ENCODE data around the gene XPO6. TPM values are rescaled to one million over a fixed set of nuclear protein-coding genes. Genes with fewer than 3 reads are reported as not detected.

The XPO6 gene
- total RNA-seq, 1 experiment from 2014 or later: 112 TPM

DNA sequence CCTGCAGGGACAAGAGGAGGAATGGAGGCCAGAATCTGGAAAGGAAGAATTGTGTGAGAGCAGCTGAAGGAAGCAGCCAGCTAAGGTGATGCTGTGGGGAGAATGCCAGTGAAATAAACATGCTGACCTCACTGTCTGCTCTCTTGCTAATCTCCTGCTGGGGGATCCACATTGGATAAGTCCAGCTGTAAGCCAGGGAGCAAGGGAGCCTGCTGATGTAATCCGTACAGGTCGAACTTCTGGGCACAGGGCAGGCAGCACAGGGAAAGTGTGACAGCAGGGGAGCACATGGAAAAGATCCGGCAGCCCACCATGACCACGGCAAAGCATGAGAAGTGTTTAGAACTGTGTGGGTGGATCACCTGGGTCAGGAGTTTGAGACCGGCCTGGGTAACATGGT lies 7.5 kb upstream of the XPO6 start:
- no peaks in the 10 kb centered on the region for H3K4me1 ChIP-seq
- no peaks in the 10 kb centered on the region for H3K27me3 ChIP-seq (replicated peaks; ENCODE audit: control insufficient read depth, insufficient read depth, low read length)
- no TSS peak for BruUV-seq (replicated peaks)
- no peak overlapping the region for H3K4me3 ChIP-seq (ENCODE audit: low read depth, low read length)
- no peaks in the 10 kb centered on the region for H3K9me3 Mint-ChIP-seq (ENCODE audit: unreplicated experiment)
- no peaks in the 10 kb centered on the region for H3K36me3 Mint-ChIP-seq (ENCODE audit: insufficient read depth, unreplicated experiment)
- H3K27ac Mint-ChIP-seq (ENCODE audit: unreplicated experiment): peak overlapping the region; percentile 63
- H3K4me3 Mint-ChIP-seq (ENCODE audit: unreplicated experiment): no peak overlapping the region
- CTCF ChIA-PET: no interaction called here
- no peaks in the 10 kb centered on the region for H3K27me3 Mint-ChIP-seq (ENCODE audit: insufficient read depth, unreplicated experiment)
- H3K36me3 ChIP-seq (ENCODE audit: control insufficient read depth, insufficient read depth, low read length): no peaks in the 10 kb centered on the region
- TF ChIP-seq, protein P1, sequence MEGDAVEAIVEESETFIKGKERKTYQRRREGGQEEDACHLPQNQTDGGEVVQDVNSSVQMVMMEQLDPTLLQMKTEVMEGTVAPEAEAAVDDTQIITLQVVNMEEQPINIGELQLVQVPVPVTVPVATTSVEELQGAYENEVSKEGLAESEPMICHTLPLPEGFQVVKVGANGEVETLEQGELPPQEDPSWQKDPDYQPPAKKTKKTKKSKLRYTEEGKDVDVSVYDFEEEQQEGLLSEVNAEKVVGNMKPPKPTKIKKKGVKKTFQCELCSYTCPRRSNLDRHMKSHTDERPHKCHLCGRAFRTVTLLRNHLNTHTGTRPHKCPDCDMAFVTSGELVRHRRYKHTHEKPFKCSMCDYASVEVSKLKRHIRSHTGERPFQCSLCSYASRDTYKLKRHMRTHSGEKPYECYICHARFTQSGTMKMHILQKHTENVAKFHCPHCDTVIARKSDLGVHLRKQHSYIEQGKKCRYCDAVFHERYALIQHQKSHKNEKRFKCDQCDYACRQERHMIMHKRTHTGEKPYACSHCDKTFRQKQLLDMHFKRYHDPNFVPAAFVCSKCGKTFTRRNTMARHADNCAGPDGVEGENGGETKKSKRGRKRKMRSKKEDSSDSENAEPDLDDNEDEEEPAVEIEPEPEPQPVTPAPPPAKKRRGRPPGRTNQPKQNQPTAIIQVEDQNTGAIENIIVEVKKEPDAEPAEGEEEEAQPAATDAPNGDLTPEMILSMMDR (IDR thresholded peaks at IDR 0.05; ENCODE audit: insufficient read depth in 1 of 2, low read depth in 1 of 2, low read length in 1 of 2, severe bottlenecking in 1 of 2, unreplicated experiment in 1 of 2): no peak
- intact Hi-C loops (cut with micrococcal nuclease; ENCODE audit: unreplicated experiment): no loop called here
- POLR2A ChIA-PET: no interaction called here
- no peak for DNase-seq
- no peaks in the 10 kb centered on the region for H3K4me1 Mint-ChIP-seq (ENCODE audit: low read depth, unreplicated experiment)
- no peaks in the 10 kb centered on the region for H3K9me3 ChIP-seq

DNA sequence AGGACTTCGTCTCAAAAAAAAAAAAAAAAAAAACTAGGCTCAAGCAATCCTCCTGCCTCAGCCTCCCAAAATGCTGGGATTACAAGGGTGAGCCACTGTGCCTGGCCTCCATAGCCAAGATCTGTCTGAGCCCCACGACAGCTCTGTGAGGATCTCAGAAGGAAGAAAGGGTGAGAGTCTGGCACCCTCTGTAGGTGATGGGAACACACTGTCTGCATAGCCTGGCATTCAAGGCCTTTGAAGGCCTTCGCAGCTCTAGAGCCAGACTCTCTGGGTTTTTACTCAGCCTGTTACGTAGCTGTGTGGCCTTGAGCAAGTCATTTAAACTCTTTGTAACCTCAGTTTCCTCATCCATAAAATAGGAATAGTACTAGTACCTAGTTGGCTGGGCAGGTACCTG lies 6.3 kb upstream of the XPO6 start:
- intact Hi-C loops (cut with micrococcal nuclease; ENCODE audit: unreplicated experiment): no loop called here
- CTCF ChIA-PET: interaction anchor here (0.6 to 1.0 kb wide), 4 partner anchors 9 to 578 kb away, joined by 3 to 5 read pairs (median 4); no protein-coding TSS in a partner anchor
- no peaks in the 10 kb centered on the region for H3K27me3 Mint-ChIP-seq (ENCODE audit: insufficient read depth, unreplicated experiment)

DNA sequence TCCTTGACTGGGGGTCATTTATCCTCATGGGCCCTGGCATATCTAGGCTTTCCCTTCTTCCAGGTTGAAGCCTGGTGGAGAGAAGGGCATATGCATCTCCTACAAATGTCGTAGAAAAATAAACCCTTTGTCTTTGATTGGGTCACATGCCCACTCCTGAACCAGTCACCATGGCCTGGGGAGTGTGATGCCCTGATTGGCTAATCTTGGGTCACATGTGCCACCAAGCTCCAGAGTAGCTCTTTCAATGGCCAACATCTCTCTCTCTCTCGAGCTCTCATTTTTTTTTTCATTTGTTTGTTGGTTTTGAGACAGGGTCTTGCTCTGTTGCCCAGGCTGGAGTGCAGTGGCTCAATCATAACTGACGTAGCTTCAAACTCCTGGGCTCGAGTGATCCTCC lies 5.6 kb upstream of the XPO6 start:
- ChIA-PET POLR2A (no interaction called here), CTCF (no interaction called here)
- no peak overlapping the region for H3K4me3 Mint-ChIP-seq (ENCODE audit: unreplicated experiment)
- TF ChIP-seq, protein P1 (IDR thresholded peaks at IDR 0.05; ENCODE audit: insufficient read depth in 1 of 2, low read depth in 1 of 2, low read length in 1 of 2, severe bottlenecking in 1 of 2, unreplicated experiment in 1 of 2): no peak
- H3K4me1 ChIP-seq: peaks cover 5% of the 10 kb centered on the region; the same call in 1 of the 2 replicates
- intact Hi-C loops (cut with micrococcal nuclease; ENCODE audit: unreplicated experiment): no loop called here
- H3K27me3 Mint-ChIP-seq (ENCODE audit: insufficient read depth, unreplicated experiment): no peaks in the 10 kb centered on the region
- H3K4me3 ChIP-seq (ENCODE audit: low read depth, low read length): no peak overlapping the region
- no peak for DNase-seq
- H3K36me3 ChIP-seq (ENCODE audit: control insufficient read depth, insufficient read depth, low read length): no peaks in the 10 kb centered on the region
- H3K27me3 ChIP-seq (replicated peaks; ENCODE audit: control insufficient read depth, insufficient read depth, low read length): no peaks in the 10 kb centered on the region
- no peaks in the 10 kb centered on the region for H3K9me3 Mint-ChIP-seq (ENCODE audit: unreplicated experiment)
- no peak overlapping the region for H3K27ac Mint-ChIP-seq (ENCODE audit: unreplicated experiment)
- H3K9me3 ChIP-seq: no peaks in the 10 kb centered on the region
- H3K4me1 Mint-ChIP-seq (ENCODE audit: low read depth, unreplicated experiment): peaks cover 1% of the 10 kb centered on the region
- no TSS peak for BruUV-seq (replicated peaks)
- no peaks in the 10 kb centered on the region for H3K36me3 Mint-ChIP-seq (ENCODE audit: insufficient read depth, unreplicated experiment)

More for the DNA sequence above, 6.3 kb upstream of the XPO6 start:
- peak; percentile 30 to 43 for DNase-seq
- no TSS peak for BruUV-seq (replicated peaks)
- Mint-ChIP-seq H3K4me1 (ENCODE audit: low read depth, unreplicated experiment) (no peaks in the 10 kb centered on the region), H3K36me3 (ENCODE audit: insufficient read depth, unreplicated experiment) (no peaks in the 10 kb centered on the region), H3K27ac (ENCODE audit: unreplicated experiment) (no peak overlapping the region), H3K9me3 (ENCODE audit: unreplicated experiment) (no peaks in the 10 kb centered on the region), H3K4me3 (ENCODE audit: unreplicated experiment) (no peak overlapping the region)
- POLR2A ChIA-PET: no interaction called here
- H3K9me3 ChIP-seq: no peaks in the 10 kb centered on the region
- H3K27me3 ChIP-seq (replicated peaks; ENCODE audit: control insufficient read depth, insufficient read depth, low read length): no peaks in the 10 kb centered on the region
- no peaks in the 10 kb centered on the region for H3K36me3 ChIP-seq (ENCODE audit: control insufficient read depth, insufficient read depth, low read length)
- no peaks in the 10 kb centered on the region for H3K4me1 ChIP-seq
- no peak overlapping the region for H3K4me3 ChIP-seq (ENCODE audit: low read depth, low read length)
- TF ChIP-seq, protein P1 (IDR thresholded peaks at IDR 0.05; ENCODE audit: insufficient read depth in 1 of 2, low read depth in 1 of 2, low read length in 1 of 2, severe bottlenecking in 1 of 2, unreplicated experiment in 1 of 2): peak in 1 of 2 experiments; percentile 16

All from Caco-2 (cell line).